OCI-LY3 (cell line): ENCODE data around the gene SEPTIN2.

ENCODE experiments used
- EZH2phosphoT487 ChIP-seq: fragments of 200-600 bp; shearing (Covaris generic); IDR thresholded peaks from 2 replicates; pipeline ENCODE4 v1.6.1; 2018; ENCODE audit warnings: antibody characterized with exemption, mixed run types, low read depth
- TF ChIP-seq, protein P1 (sequence below): fragments of 200-600, 300-600 bp; sonication (generic); IDR thresholded peaks from 2 replicates; pipeline ENCODE4 v1.5.1; 2014; ENCODE audit warnings: antibody characterized with exemption, low read length, low read depth

DNA sequence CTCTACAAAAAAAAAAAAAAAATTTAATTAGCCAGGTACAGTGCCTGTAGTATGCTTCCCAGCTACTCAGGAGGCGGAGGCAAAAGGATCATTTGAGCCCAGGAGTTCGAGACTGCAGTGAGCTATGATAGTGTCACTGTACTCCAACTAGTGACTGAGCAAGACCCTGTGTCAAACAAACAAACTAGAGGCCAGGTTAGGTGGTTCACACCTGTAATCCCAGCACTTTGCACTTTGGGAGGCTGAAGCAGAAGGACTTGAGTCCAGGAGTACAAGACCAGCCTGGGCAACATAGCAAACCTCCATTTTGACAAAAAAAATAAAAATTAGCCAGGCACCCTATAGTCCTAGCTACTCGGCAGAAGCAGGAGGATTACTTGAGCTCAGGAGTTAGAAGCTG lies 13.6 kb upstream of the SEPTIN2 start:
- TF ChIP-seq, protein P1, sequence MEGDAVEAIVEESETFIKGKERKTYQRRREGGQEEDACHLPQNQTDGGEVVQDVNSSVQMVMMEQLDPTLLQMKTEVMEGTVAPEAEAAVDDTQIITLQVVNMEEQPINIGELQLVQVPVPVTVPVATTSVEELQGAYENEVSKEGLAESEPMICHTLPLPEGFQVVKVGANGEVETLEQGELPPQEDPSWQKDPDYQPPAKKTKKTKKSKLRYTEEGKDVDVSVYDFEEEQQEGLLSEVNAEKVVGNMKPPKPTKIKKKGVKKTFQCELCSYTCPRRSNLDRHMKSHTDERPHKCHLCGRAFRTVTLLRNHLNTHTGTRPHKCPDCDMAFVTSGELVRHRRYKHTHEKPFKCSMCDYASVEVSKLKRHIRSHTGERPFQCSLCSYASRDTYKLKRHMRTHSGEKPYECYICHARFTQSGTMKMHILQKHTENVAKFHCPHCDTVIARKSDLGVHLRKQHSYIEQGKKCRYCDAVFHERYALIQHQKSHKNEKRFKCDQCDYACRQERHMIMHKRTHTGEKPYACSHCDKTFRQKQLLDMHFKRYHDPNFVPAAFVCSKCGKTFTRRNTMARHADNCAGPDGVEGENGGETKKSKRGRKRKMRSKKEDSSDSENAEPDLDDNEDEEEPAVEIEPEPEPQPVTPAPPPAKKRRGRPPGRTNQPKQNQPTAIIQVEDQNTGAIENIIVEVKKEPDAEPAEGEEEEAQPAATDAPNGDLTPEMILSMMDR: no peak
- TF ChIP-seq EZH2phosphoT487: no peak
